ENCODE measurements around the gene SNRPA. TPM values are rescaled to one million over a fixed set of nuclear protein-coding genes. Genes with fewer than 3 reads are reported as not detected.

SNRPA gene
- total and polyA plus RNA-seq, 7 experiments from 2014 or later, result 44.1 to 166 (median 69.9) TPM

GRCh38 chr19:40735013-40735771 lies 15.8 kb upstream of the SNRPA start:
- Mint-ChIP-seq H3K27ac (peak overlapping the region in 1 of 9 donors; percentile 14), H3K4me3 (no peak overlapping the region), H3K36me3 (peaks cover 4 to 56% (median 28%) of the 10 kb centered on the region in 5 donors), H3K27me3 (no peaks in the 10 kb centered on the region), H3K9me3 (no peaks in the 10 kb centered on the region), H3K4me1 (peaks cover 0 to 4% (median 0%) of the 10 kb centered on the region in 7 donors)
- H3K9me3 ChIP-seq (ENCODE audit: control insufficient read depth in 2 of 3, low read length in 3 of 3), result no peaks in the 10 kb centered on the region
- H3K27me3 ChIP-seq (ENCODE audit: control insufficient read depth in 2 of 2, insufficient read depth in 2 of 2, low read length in 2 of 2), result no peaks in the 10 kb centered on the region
- no peak overlapping the region for H3K4me3 ChIP-seq (ENCODE audit: low read length)
- intact Hi-C loops (cut with micrococcal nuclease), result no loop called here
- H3K36me3 ChIP-seq (ENCODE audit: control insufficient read depth in 2 of 3, insufficient read depth in 3 of 3, low read length in 3 of 3), result peaks cover 0 to 75% (median 0%) of the 10 kb centered on the region in 3 experiments
- no peak for DNase-seq
- no peak for ATAC-seq
- H3K27ac ChIP-seq (ENCODE audit: low read depth, low read length), result no peak overlapping the region
- no peaks in the 10 kb centered on the region for H3K4me1 ChIP-seq (ENCODE audit: control insufficient read depth in 2 of 2, insufficient read depth in 2 of 2, low read length in 2 of 2)
- CTCF ChIA-PET, result no interaction called here
- POLR2A ChIA-PET, result no interaction called here

GRCh38 chr19:40736661-40737060 lies 14.3 kb upstream of the SNRPA start:
- H3K36me3 ChIP-seq (ENCODE audit: control insufficient read depth in 2 of 3, insufficient read depth in 3 of 3, low read length in 3 of 3), result peaks cover 0 to 67% (median 0%) of the 10 kb centered on the region in 3 experiments
- ChIA-PET POLR2A (no interaction called here), CTCF (no interaction called here)
- H3K4me3 ChIP-seq (ENCODE audit: low read length), result no peak overlapping the region
- peaks cover 0 to 44% (median 22%) of the 10 kb centered on the region in 5 donors for H3K36me3 Mint-ChIP-seq
- no peaks in the 10 kb centered on the region for H3K9me3 ChIP-seq (ENCODE audit: control insufficient read depth in 2 of 3, low read length in 3 of 3)
- ATAC-seq (no peak), DNase-seq (no peak)
- peaks cover 0 to 4% (median 0%) of the 10 kb centered on the region in 7 donors for H3K4me1 Mint-ChIP-seq
- H3K27ac ChIP-seq (ENCODE audit: low read depth, low read length), result no peak overlapping the region
- H3K27me3 ChIP-seq (ENCODE audit: control insufficient read depth in 2 of 2, insufficient read depth in 2 of 2, low read length in 2 of 2), result no peaks in the 10 kb centered on the region
- intact Hi-C loops (cut with micrococcal nuclease), result no loop called here
- H3K4me1 ChIP-seq (ENCODE audit: control insufficient read depth in 2 of 2, insufficient read depth in 2 of 2, low read length in 2 of 2), result no peaks in the 10 kb centered on the region
- H3K9me3 Mint-ChIP-seq, result no peaks in the 10 kb centered on the region
- H3K27me3 Mint-ChIP-seq, result no peaks in the 10 kb centered on the region
- no peak overlapping the region for H3K27ac Mint-ChIP-seq
- H3K4me3 Mint-ChIP-seq, result no peak overlapping the region

DNA sequence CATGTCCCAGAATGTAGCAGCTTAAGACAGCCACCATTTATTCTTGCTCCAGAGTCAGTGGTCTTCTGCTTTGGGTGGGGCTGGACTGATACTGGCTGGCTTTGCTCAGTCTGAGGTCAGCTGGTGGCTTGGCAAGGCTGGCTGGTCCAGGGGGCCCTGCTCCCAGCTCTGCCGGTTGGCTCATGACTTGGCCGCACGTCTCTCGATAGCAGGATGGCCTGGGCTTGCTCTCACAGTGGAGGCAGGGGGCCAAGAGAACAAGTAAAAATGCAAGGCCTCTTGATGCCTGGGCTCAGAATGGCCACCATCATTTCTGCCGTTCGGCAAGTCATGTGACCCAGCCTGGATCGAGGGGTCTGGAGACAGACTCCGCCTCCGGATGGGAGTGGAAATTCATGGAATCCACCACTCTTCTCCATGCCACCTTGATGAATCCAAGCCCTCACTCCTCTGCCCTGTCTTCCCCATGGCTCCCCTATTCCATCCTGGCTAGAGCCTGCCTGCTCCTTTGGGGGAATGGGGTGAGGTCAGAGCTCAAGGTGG lies 13.8 kb upstream of the SNRPA start:
- H3K36me3 ChIP-seq (ENCODE audit: control insufficient read depth in 2 of 3, insufficient read depth in 3 of 3, low read length in 3 of 3), result peaks cover 0 to 67% (median 0%) of the 10 kb centered on the region in 3 experiments
- no peak for ATAC-seq
- intact Hi-C loops (cut with micrococcal nuclease), result no loop called here

GRCh38 chr19:40739030-40739839 lies 11.8 kb upstream of the SNRPA start:
- Histone ChIP-seq H3K4me3 (ENCODE audit: low read length) (no peak overlapping the region), H3K4me1 (ENCODE audit: control insufficient read depth in 2 of 2, insufficient read depth in 2 of 2, low read length in 2 of 2) (no peaks in the 10 kb centered on the region), H3K27ac (ENCODE audit: low read depth, low read length) (no peak overlapping the region), H3K27me3 (ENCODE audit: control insufficient read depth in 2 of 2, insufficient read depth in 2 of 2, low read length in 2 of 2) (no peaks in the 10 kb centered on the region), H3K36me3 (ENCODE audit: control insufficient read depth in 2 of 3, insufficient read depth in 3 of 3, low read length in 3 of 3) (peaks cover 0 to 48% (median 0%) of the 10 kb centered on the region in 3 experiments), H3K9me3 (ENCODE audit: control insufficient read depth in 2 of 3, low read length in 3 of 3) (no peaks in the 10 kb centered on the region)
- Mint-ChIP-seq H3K36me3 (peaks cover 0 to 26% (median 13%) of the 10 kb centered on the region in 5 donors), H3K27me3 (no peaks in the 10 kb centered on the region), H3K4me1 (peaks cover 0 to 4% (median 0%) of the 10 kb centered on the region in 7 donors), H3K9me3 (no peaks in the 10 kb centered on the region), H3K4me3 (no peak overlapping the region), H3K27ac (no peak overlapping the region)
- DNase-seq, result no peak
- intact Hi-C loops (cut with micrococcal nuclease), result no loop called here
- CTCF ChIA-PET, result no interaction called here
- ATAC-seq, result no peak
- POLR2A ChIA-PET, result no interaction called here

More for the DNA sequence above, 13.8 kb upstream of the SNRPA start:
- Mint-ChIP-seq H3K27me3 (no peaks in the 10 kb centered on the region), H3K9me3 (no peaks in the 10 kb centered on the region), H3K27ac (no peak overlapping the region), H3K36me3 (peaks cover 0 to 43% (median 22%) of the 10 kb centered on the region in 5 donors), H3K4me1 (peaks cover 0 to 4% (median 0%) of the 10 kb centered on the region in 7 donors), H3K4me3 (no peak overlapping the region)
- H3K9me3 ChIP-seq (ENCODE audit: control insufficient read depth in 2 of 3, low read length in 3 of 3), result no peaks in the 10 kb centered on the region
- POLR2A ChIA-PET, result no interaction called here
- H3K27ac ChIP-seq (ENCODE audit: low read depth, low read length), result no peak overlapping the region
- no peaks in the 10 kb centered on the region for H3K27me3 ChIP-seq (ENCODE audit: control insufficient read depth in 2 of 2, insufficient read depth in 2 of 2, low read length in 2 of 2)
- CTCF ChIA-PET, result no interaction called here
- no peak for DNase-seq
- no peaks in the 10 kb centered on the region for H3K4me1 ChIP-seq (ENCODE audit: control insufficient read depth in 2 of 2, insufficient read depth in 2 of 2, low read length in 2 of 2)
- H3K4me3 ChIP-seq (ENCODE audit: low read length), result no peak overlapping the region

DNA sequence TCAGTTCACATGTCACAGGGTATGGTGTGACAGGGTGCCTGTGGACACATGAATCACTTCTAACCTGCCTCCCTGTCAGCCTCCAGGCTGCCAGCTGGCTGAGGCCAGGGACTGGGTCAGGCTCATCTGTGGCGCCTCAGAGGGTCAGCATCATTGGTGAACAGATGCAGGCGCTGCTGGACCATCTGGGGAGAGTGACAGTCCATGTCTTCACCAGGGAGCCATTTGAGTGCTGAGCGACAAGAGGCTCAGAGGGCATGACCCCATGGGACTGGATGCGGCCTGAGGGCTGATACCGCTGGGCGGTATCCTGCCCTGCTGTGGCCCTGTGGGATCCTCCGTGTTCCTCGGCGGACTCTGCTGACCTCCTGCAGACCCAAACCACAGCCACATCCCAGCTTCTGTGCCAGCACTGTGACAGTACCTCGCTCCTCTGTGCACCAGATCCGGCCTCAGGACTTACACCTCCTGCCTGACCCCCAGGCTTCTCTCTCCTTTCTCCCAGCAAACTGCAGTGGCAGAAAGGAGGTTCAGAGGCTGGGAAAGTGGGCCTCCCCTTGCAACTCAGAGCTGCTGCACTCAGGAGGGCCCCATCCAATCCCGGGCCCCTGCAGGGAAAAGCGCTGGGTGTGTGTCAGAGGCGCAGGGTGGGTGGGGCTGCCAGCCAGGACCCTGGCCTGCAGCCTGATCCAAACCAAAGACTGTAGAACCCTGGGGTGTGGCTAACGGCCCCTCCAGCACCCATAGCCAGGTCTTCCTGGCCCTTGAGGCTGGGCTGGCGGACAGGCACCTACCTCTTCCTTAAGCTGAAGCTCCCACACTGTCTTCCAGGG lies 10.9 kb upstream of the SNRPA start:
- intact Hi-C loops (cut with micrococcal nuclease), result no loop called here
- Histone ChIP-seq H3K9me3 (ENCODE audit: control insufficient read depth in 2 of 3, low read length in 3 of 3) (no peaks in the 10 kb centered on the region), H3K27me3 (ENCODE audit: control insufficient read depth in 2 of 2, insufficient read depth in 2 of 2, low read length in 2 of 2) (no peaks in the 10 kb centered on the region), H3K27ac (ENCODE audit: low read depth, low read length) (no peak overlapping the region), H3K4me3 (ENCODE audit: low read length) (no peak overlapping the region), H3K36me3 (ENCODE audit: control insufficient read depth in 2 of 3, insufficient read depth in 3 of 3, low read length in 3 of 3) (peaks cover 0 to 40% (median 0%) of the 10 kb centered on the region in 3 experiments), H3K4me1 (ENCODE audit: control insufficient read depth in 2 of 2, insufficient read depth in 2 of 2, low read length in 2 of 2) (no peaks in the 10 kb centered on the region)
- ChIA-PET CTCF (no interaction called here), POLR2A (no interaction called here)
- no peaks in the 10 kb centered on the region for H3K9me3 Mint-ChIP-seq
- peaks cover 0 to 20% (median 10%) of the 10 kb centered on the region in 5 donors for H3K36me3 Mint-ChIP-seq
- no peak for ATAC-seq
- H3K4me1 Mint-ChIP-seq, result peaks cover 0 to 4% (median 0%) of the 10 kb centered on the region in 7 donors
- no peak for DNase-seq
- peak overlapping the region in 2 of 9 donors; percentile 14 to 68 for H3K27ac Mint-ChIP-seq
- no peaks in the 10 kb centered on the region for H3K27me3 Mint-ChIP-seq
- no peak overlapping the region for H3K4me3 Mint-ChIP-seq

GRCh38 chr19:40740747-40741146 lies 10.3 kb upstream of the SNRPA start:
- Mint-ChIP-seq H3K4me3 (no peak overlapping the region), H3K9me3 (no peaks in the 10 kb centered on the region), H3K27me3 (no peaks in the 10 kb centered on the region), H3K27ac (peak overlapping the region in 1 of 9 donors; percentile 68), H3K36me3 (peaks cover 0 to 14% (median 4%) of the 10 kb centered on the region in 5 donors), H3K4me1 (peaks cover 0 to 3% (median 0%) of the 10 kb centered on the region in 7 donors)
- ChIA-PET CTCF (no interaction called here), POLR2A (no interaction called here)
- ATAC-seq, result no peak
- intact Hi-C loops (cut with micrococcal nuclease), result no loop called here
- Histone ChIP-seq H3K36me3 (ENCODE audit: control insufficient read depth in 2 of 3, insufficient read depth in 3 of 3, low read length in 3 of 3) (peaks cover 0 to 33% (median 0%) of the 10 kb centered on the region in 3 experiments), H3K27ac (ENCODE audit: low read depth, low read length) (no peak overlapping the region), H3K9me3 (ENCODE audit: control insufficient read depth in 2 of 3, low read length in 3 of 3) (no peaks in the 10 kb centered on the region), H3K4me1 (ENCODE audit: control insufficient read depth in 2 of 2, insufficient read depth in 2 of 2, low read length in 2 of 2) (no peaks in the 10 kb centered on the region), H3K4me3 (ENCODE audit: low read length) (no peak overlapping the region), H3K27me3 (ENCODE audit: control insufficient read depth in 2 of 2, insufficient read depth in 2 of 2, low read length in 2 of 2) (no peaks in the 10 kb centered on the region)
- no peak for DNase-seq
